Transverse colon (tissue), 3 donors: Measurements from ENCODE around the gene CLDN22.

Experiments
- POLR2A ChIP-seq: fragments of 450-650 bp; IDR thresholded peaks from one replicate; pipeline ENCODE4 v1.6.1; 2016; ENCODE audit warnings: antibody characterized with exemption, mild to moderate bottlenecking, moderate library complexity
- TF ChIP-seq, protein P1 (sequence below), 5 experiments: fragments of 200-600 bp in 3 of 5; fragments of 450-650 bp in 2 of 5; sonication (generic) in 3 of 5; IDR thresholded peaks; 1 replicate in 2 of 5; 2 replicates in 3 of 5; pipeline ENCODE4 v1.5.1; 2016 to 2017; ENCODE audit warnings: antibody characterized with exemption in 5 of 5, inconsistent platforms in 3 of 5, mild to moderate bottlenecking in 2 of 5, moderate library complexity in 1 of 5

GRCh38 chr4:183288955-183289354 is 31.1 kb downstream of the CLDN22 start:
- TF ChIP-seq, protein P1, sequence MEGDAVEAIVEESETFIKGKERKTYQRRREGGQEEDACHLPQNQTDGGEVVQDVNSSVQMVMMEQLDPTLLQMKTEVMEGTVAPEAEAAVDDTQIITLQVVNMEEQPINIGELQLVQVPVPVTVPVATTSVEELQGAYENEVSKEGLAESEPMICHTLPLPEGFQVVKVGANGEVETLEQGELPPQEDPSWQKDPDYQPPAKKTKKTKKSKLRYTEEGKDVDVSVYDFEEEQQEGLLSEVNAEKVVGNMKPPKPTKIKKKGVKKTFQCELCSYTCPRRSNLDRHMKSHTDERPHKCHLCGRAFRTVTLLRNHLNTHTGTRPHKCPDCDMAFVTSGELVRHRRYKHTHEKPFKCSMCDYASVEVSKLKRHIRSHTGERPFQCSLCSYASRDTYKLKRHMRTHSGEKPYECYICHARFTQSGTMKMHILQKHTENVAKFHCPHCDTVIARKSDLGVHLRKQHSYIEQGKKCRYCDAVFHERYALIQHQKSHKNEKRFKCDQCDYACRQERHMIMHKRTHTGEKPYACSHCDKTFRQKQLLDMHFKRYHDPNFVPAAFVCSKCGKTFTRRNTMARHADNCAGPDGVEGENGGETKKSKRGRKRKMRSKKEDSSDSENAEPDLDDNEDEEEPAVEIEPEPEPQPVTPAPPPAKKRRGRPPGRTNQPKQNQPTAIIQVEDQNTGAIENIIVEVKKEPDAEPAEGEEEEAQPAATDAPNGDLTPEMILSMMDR (IDR thresholded peaks at IDR 0.05) = no peak
- TF ChIP-seq POLR2A = no peak
